WERI-Rb-1 (cell line): ENCODE data around the gene SMARCA2.

Experiments
- DNase-seq: peaks from one replicate; pipeline ENCODE4 v3.0.0-alpha.2; 2020
- H3K27ac ChIP-seq: fragments of 250-450 bp; sonication (Bioruptor Pico); 2 replicates; pipeline ENCODE4 v1.5.1; 2020; ENCODE audit warnings: mild to moderate bottlenecking, moderate library complexity
- H3K27me3 ChIP-seq: fragments of 250-450 bp; sonication (Bioruptor Pico); 2 replicates; pipeline ENCODE4 v1.5.1; 2021; ENCODE audit warnings: mild to moderate bottlenecking, low read depth, moderate library complexity; ENCODE audit not compliant: insufficient read depth, severe bottlenecking
- H3K36me3 ChIP-seq: fragments of 250-450 bp; sonication (Bioruptor Pico); 2 replicates; pipeline ENCODE4 v1.5.1; 2020; ENCODE audit warnings: mild to moderate bottlenecking, moderate library complexity
- H3K4me3 ChIP-seq: 2 replicates; pipeline ENCODE4 v1.5.1; 2011; ENCODE audit warnings: low read depth, mild to moderate bottlenecking, control low read depth, low read length
- H3K9me3 ChIP-seq: fragments of 250-450 bp; sonication (Bioruptor Pico); 2 replicates; pipeline ENCODE4 v1.5.1; 2021; ENCODE audit warnings: mild to moderate bottlenecking, moderate library complexity; ENCODE audit not compliant: severe bottlenecking
- CTCF ChIP-seq: IDR thresholded peaks from 2 replicates; pipeline ENCODE4 v1.5.1; 2011; ENCODE audit warnings: low read depth, mild to moderate bottlenecking, control low read depth, inconsistent platforms, low read length

SMARCA2 gene

DNA sequence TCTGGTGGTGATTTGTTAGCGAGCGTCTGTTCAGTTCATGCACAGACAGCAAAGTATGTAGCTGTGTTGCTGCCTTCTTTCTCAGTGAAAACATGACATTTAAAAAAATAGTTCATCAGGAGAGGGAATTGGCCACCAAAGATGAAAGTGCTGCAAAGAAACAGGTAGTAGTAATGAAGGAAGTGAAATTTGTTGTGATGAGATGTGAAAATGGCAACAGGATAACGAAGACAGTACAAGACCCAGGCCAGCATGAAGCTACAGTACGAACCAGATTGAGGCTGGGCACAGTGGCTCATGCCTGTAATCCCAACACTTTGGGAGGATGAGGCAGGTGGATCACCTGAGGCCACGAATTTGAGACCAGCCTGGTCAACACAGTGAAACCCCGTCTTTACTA, 136.0 kb downstream of the SMARCA2 start:
- Histone ChIP-seq H3K9me3 (no peaks in the 10 kb centered on the region), H3K36me3 (no peaks in the 10 kb centered on the region), H3K27ac (no peak overlapping the region), H3K4me3 (no peak overlapping the region), H3K27me3 (no peaks in the 10 kb centered on the region)
- DNase-seq, result no peak
- no peak for TF ChIP-seq CTCF

DNA sequence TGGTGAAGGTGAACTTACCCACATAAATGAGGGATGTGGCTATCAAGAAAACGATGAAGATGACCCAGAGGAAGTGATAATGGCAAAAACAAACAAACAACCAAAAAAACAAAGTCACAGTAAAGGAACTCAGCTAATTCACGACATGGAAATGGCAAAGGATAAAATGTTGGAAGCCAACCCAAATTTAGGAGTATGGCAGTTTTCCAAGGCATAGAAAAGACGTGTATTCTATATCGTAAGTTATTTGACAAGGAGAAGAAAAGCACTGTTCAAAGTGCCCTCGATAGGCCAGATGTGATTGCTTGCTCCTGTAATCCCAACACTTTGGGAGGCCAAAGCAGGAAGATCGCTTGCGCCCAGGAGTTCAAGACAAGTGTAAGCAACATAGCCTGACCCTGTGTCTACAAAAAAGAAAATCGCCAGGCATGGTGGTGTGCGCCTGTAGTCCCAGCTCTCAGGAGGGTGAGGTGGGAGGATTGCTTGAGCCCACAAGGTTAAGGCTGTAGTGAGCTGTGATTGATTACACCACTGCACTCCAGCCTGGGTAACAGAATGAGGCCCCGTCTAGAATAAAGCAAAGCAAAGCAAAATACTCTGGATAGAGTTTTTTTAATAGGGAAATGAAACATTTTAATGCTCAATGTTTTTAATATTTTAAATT, 138.0 kb downstream of the SMARCA2 start:
- no peaks in the 10 kb centered on the region for H3K36me3 ChIP-seq
- no peak for DNase-seq
- H3K9me3 ChIP-seq, result no peaks in the 10 kb centered on the region
- no peaks in the 10 kb centered on the region for H3K27me3 ChIP-seq
- TF ChIP-seq CTCF, result no peak
- H3K4me3 ChIP-seq, result no peak overlapping the region
- H3K27ac ChIP-seq, result no peak overlapping the region

DNA sequence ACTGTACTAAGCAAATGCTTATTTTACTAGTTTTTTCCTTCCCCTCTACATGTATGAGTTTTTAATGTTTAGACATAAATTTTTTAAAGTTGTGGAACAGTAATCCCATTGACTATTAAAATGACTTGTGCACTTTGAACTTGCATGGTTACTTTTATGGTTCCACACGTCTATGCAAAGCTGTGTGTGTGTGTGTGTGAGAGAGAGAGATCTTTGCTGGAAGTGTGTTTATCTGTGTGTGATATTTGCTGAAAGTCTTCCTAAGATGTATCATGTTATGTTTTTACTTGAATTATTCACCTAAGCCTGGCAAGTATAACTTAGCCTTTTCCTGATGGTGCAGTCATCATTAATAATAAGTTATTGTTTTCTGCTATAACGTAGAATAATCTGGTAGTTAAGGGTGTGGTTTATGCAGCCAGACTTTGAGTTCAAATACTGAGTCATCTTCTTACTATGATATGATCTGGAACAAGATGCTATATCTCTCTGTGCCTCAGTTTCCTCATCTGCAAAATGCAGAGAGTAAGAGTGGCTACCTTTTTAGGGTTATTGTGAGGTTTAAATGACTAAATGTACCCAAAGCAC, 138.6 kb downstream of the SMARCA2 start:
- no peaks in the 10 kb centered on the region for H3K9me3 ChIP-seq
- no peak overlapping the region for H3K4me3 ChIP-seq
- no peaks in the 10 kb centered on the region for H3K36me3 ChIP-seq
- H3K27me3 ChIP-seq, result no peaks in the 10 kb centered on the region
- no peak for TF ChIP-seq CTCF
- no peak overlapping the region for H3K27ac ChIP-seq
- DNase-seq, result no peak

DNA sequence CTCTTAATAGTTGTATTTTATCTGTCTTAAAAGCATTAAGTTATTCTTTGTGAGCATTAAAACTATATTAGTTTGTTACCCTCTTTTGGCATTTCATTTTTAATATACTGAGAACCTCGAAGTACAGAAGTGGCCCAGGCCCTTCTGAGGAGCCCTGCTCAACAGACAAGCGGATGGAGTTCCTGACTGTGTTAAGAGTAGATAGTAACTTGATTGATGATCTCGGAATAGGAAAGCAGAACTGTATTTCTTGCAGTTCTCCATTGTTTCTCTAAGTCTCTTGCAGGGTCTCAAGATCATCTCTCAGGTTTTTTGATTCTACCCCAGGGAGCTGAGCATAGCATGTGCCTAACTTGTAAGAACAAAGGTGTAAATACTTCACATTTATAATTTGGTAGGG, 139.6 kb downstream of the SMARCA2 start:
- no peak for DNase-seq

GRCh38 chr9:2155966-2156365, 140.8 kb downstream of the SMARCA2 start:
- H3K27ac ChIP-seq, result no peak overlapping the region
- H3K4me3 ChIP-seq, result no peak overlapping the region
- H3K9me3 ChIP-seq, result no peaks in the 10 kb centered on the region
- H3K36me3 ChIP-seq, result no peaks in the 10 kb centered on the region
- no peaks in the 10 kb centered on the region for H3K27me3 ChIP-seq
- no peak for TF ChIP-seq CTCF
- DNase-seq, result no peak

More for the DNA sequence above, 139.6 kb downstream of the SMARCA2 start:
- Histone ChIP-seq H3K4me3 (no peak overlapping the region), H3K36me3 (no peaks in the 10 kb centered on the region), H3K9me3 (no peaks in the 10 kb centered on the region), H3K27ac (no peak overlapping the region), H3K27me3 (no peaks in the 10 kb centered on the region)
- no peak for TF ChIP-seq CTCF
